Prostate gland (tissue), 2 donors: ENCODE measurements around the gene TEX14. TPM values are rescaled to one million over a fixed set of nuclear protein-coding genes. Genes with fewer than 3 reads are reported as not detected.

Experiments used
- DNase-seq: peaks from one replicate; pipeline ENCODE4 v3.0.0-alpha.2; 2019; ENCODE audit warnings: low spot score
- H3K27ac ChIP-seq, 2 donors: fragments of 200-600 bp; sonication (generic); 2 replicates each; pipeline ENCODE4 v1.5.1; 2017 to 2019
- H3K27me3 ChIP-seq: fragments of 200-600 bp; sonication (generic); replicated peaks from 2 replicates; pipeline ENCODE4 v1.5.1; 2019; ENCODE audit not compliant: insufficient read depth
- H3K36me3 ChIP-seq, 2 donors: fragments of 200-600 bp; sonication (generic); 1 replicate in 1 of 2; 2 replicates in 1 of 2; pipeline versions ENCODE4 v1.5.1 to v1.8.1; 2017 to 2019
- H3K4me1 ChIP-seq: fragments of 200-600 bp; sonication (generic); replicated peaks from 2 replicates; pipeline ENCODE4 v1.5.1; 2019
- H3K4me3 ChIP-seq, 2 donors: fragments of 200-600 bp; sonication (generic); 2 replicates each; pipeline ENCODE4 v1.5.1; 2017 to 2019
- H3K9me3 ChIP-seq: fragments of 200-600 bp; sonication (generic); 2 replicates; pipeline ENCODE4 v1.5.1; 2017
- POLR2A ChIP-seq: fragments of 450-650 bp; IDR thresholded peaks from one replicate; pipeline ENCODE4 v1.6.1; 2016; ENCODE audit warnings: antibody characterized with exemption, mild to moderate bottlenecking
- POLR2AphosphoS5 ChIP-seq: sonication (generic); formaldehyde crosslinking; IDR thresholded peaks from one replicate; pipeline ENCODE4 v1.6.1; 2017; ENCODE audit warnings: antibody characterized with exemption
- WGBS: methylation state at CpG from one replicate; pipeline ENCODE4 v1.1.5; 2018; 5-methylcytosine and 5-hydroxymethylcytosine counted together
- intact Hi-C: fragments of 100-400 bp; cut with DNase I; formaldehyde crosslinking; loops from one replicate; pipeline ENCODE4 v1.14.2; 2022
- total RNA-seq, 2 donors: library from RNA; depleted of rRNA; stranded (reverse); fragments of >200 nt; gene quantifications; one replicate each; pipeline ENCODE4 v1.1.0, GENCODE V29; 2016
- TF ChIP-seq, protein P1 (sequence below), 4 experiments: fragments of 200-600 bp in 2 of 4; fragments of 450-650 bp in 2 of 4; sonication (generic) in 2 of 4; IDR thresholded peaks; 1 replicate in 3 of 4; 2 replicates in 1 of 4; pipeline ENCODE4 v1.5.1; 2016 to 2019; ENCODE audit warnings: antibody characterized with exemption in 4 of 4, mild to moderate bottlenecking in 2 of 4, moderate library complexity in 2 of 4

Gene TEX14
- total RNA-seq, 2 donors from 2014 or later = 0.50 to 14.3 TPM

DNA sequence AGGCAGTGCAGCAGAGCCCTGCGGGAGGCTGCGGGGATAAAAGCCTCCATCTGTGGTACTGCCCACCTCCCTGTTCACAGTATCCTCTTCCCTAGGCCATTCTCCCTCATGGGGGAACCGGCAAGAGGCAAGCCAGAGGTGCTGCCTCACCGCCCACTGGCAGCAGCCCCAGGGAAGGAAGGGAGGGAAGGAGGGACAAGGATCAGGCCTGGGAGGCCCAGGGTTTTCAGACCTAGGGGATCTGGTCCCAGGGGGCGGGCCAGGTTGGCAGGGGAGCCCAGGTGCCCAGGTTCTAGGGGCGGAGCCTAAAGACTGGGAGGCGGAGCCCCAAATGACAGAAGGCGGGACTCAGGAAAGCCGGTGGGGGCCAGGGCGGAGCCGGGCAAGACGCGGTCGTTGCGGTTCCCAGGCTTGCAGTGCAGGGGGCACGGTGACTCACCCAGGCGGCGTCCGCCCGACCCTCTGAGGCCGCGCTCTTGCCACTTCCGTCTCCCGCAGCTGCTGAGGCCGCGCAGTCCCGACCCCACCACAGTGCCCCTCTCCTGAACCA is 174.4 kb downstream of the TEX14 start:
- TF ChIP-seq POLR2A (peak; percentile 46), POLR2AphosphoS5 (no peak)
- H3K4me1 ChIP-seq = peaks cover 14% of the 10 kb centered on the region
- H3K27ac ChIP-seq = peak overlapping the region; percentile 97 to 98
- WGBS = 0% methylated on average over 26 of the region's 27 CpGs
- H3K36me3 ChIP-seq = no peaks in the 10 kb centered on the region
- no peaks in the 10 kb centered on the region for H3K9me3 ChIP-seq
- intact Hi-C loops = loop anchor here (5.0 to 10.0 kb wide), 7 partner anchors 117 to 1187 kb away; partner anchors contain the start of genes DYNLL2, PRR11, PTRH2 and RAD51C
- H3K27me3 ChIP-seq = no peaks in the 10 kb centered on the region
- peak overlapping the region; percentile 71 to 74 for H3K4me3 ChIP-seq
- no peak for DNase-seq

DNA sequence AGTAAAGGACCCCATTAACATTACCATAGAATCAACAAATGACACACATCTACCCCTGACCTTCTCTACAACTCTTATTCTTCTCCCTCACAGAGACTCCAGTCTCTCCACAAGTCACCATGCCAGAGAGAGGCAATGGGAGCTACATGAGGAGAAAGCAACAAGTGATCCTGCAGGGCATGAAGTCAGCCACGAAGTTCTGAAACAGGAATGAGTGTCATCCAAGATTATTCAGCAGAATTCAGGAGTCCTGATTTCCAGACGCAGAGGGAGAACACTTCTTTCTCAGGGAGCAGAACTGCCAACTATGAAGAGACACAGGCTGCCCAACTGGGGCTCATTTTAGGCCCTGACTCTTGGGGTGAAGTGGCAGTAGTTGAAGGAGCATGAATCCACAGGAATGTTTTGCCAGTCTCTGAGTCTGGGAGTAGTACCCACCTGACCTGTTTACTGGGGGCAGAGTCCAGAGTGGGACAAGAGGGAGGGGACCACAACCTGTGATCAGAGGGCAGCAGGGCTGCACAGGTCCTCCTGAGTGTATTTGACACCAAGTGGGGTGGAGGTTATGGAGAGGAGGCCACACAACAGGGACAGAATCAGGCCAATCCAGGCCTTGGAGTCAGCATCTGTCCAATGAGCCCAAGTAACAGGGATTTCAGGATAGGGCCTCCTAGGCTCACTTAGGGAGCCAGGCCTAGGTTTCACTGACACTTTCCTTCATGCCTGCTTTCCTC is 175.0 kb downstream of the TEX14 start:
- no peaks in the 10 kb centered on the region for H3K36me3 ChIP-seq
- H3K27me3 ChIP-seq = no peaks in the 10 kb centered on the region
- DNase-seq = no peak
- peak overlapping the region; percentile 71 to 74 for H3K4me3 ChIP-seq
- no peaks in the 10 kb centered on the region for H3K9me3 ChIP-seq
- intact Hi-C loops = loop anchor here (5.0 to 10.0 kb wide), 7 partner anchors 118 to 1188 kb away; partner anchors contain the start of genes DYNLL2, PRR11, PTRH2 and RAD51C
- H3K27ac ChIP-seq = peak overlapping the region; percentile 97 to 98
- TF ChIP-seq, protein P1, sequence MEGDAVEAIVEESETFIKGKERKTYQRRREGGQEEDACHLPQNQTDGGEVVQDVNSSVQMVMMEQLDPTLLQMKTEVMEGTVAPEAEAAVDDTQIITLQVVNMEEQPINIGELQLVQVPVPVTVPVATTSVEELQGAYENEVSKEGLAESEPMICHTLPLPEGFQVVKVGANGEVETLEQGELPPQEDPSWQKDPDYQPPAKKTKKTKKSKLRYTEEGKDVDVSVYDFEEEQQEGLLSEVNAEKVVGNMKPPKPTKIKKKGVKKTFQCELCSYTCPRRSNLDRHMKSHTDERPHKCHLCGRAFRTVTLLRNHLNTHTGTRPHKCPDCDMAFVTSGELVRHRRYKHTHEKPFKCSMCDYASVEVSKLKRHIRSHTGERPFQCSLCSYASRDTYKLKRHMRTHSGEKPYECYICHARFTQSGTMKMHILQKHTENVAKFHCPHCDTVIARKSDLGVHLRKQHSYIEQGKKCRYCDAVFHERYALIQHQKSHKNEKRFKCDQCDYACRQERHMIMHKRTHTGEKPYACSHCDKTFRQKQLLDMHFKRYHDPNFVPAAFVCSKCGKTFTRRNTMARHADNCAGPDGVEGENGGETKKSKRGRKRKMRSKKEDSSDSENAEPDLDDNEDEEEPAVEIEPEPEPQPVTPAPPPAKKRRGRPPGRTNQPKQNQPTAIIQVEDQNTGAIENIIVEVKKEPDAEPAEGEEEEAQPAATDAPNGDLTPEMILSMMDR (IDR thresholded peaks at IDR 0.05) = no peak
- no peak for TF ChIP-seq POLR2AphosphoS5
- no peak for TF ChIP-seq POLR2A
- peaks cover 14% of the 10 kb centered on the region for H3K4me1 ChIP-seq
- WGBS = 79% methylated on average over 2 of the region's 2 CpGs

DNA sequence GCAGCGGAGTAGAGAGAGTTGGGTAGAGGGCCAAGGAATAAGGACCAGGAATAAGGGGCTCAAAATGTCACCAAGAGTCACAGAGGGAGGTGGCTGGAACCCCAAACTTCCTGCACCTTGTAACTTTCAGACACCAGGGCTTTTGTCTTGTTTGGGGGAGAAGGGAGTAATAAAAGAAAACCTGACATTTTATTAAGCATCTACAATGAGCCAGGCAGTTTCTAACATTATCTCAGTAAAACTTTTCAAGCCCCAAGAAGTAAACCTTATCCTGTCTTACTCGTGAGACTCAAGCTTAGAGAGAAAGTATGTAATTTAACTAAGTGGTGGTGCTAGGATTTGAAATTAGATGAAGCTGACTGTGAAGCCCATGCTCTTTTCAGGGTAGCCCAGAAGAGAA is 176.6 kb downstream of the TEX14 start:
- 61% methylated on average over 2 of the region's 2 CpGs for WGBS
- no peaks in the 10 kb centered on the region for H3K27me3 ChIP-seq
- intact Hi-C loops = loop anchor here (2.0 to 10.0 kb wide), 8 partner anchors 120 to 1190 kb away; partner anchors contain the start of genes DYNLL2, PRR11, PTRH2 and RAD51C
- no peak for DNase-seq
- no peaks in the 10 kb centered on the region for H3K9me3 ChIP-seq
- peak overlapping the region; percentile 72 to 86 for H3K27ac ChIP-seq
- no peak overlapping the region for H3K4me3 ChIP-seq
- no peaks in the 10 kb centered on the region for H3K36me3 ChIP-seq
- TF ChIP-seq POLR2A (no peak), POLR2AphosphoS5 (no peak)
- TF ChIP-seq, protein P1 (IDR thresholded peaks at IDR 0.05) = no peak
- H3K4me1 ChIP-seq = peaks cover 14% of the 10 kb centered on the region

- no peaks in the 10 kb centered on the region for H3K36me3 ChIP-seq
- no peaks in the 10 kb centered on the region for H3K27me3 ChIP-seq
- peak overlapping the region; percentile 72 to 86 for H3K27ac ChIP-seq
- peaks cover 14% of the 10 kb centered on the region for H3K4me1 ChIP-seq
- TF ChIP-seq POLR2A = no peak
- TF ChIP-seq, protein P1 (IDR thresholded peaks at IDR 0.05) = no peak
- no peak for TF ChIP-seq POLR2AphosphoS5
- H3K9me3 ChIP-seq = no peaks in the 10 kb centered on the region
- DNase-seq = no peak
- intact Hi-C loops = loop anchor here (2.0 to 10.0 kb wide), 8 partner anchors 120 to 1190 kb away; partner anchors contain the start of genes DYNLL2, PRR11, PTRH2 and RAD51C
- 14% methylated on average over 11 of the region's 11 CpGs for WGBS
- peak overlapping the region; percentile 65 to 75 for H3K4me3 ChIP-seq
Measured at GRCh38 chr17:58514770-58515157, 177.1 kb downstream of the TEX14 start.

DNA sequence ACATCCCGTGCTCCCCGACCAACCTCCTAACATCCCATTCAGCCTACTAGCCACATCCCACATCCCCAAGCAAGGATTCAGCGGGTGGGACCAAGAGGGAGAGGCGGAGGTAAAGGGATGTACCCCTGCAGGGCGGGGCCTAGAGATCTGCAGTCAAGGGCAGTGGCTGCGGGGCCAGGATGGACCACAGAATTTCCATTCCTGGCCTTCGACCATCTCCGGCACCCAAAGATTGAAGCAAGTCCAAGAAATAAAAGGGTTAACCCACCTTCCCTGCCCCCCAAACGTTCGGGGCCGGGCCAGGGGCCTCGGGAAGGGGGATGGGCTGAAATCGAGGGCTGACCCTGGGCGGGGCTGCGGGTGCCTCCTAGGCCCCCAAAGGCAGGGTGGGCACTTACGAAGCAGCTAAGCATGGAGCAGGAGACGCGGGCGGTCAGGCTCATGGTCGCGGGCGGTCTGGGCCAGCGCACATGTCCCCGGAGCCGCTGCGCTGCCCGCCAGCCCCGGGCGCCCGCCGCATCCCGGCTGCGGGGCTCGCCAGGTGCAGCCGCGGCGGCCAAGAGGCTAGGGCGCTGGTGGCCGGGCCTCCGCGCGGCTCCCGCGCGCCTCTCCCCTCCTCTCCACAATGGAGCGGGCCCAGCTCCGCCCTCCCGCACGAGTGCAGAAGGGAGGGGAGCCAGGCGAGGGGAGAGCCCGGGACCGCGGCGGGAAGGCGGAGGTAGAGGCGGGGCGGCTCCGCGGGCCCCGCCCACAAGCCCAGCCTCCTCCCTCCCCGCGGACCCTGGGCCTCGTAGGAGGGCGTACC is 177.7 kb downstream of the TEX14 start, which contains the start of gene MTMR4:
MTMR4 (minus strand) TSS at position 674 of the 805 bp plus-strand sequence; CDS start at position 443, 231 bp downstream.
- H3K9me3 ChIP-seq = no peaks in the 10 kb centered on the region
- peaks cover 14% of the 10 kb centered on the region for H3K4me1 ChIP-seq
- peak within 1 kb of the TSS; percentile 72 to 86 for H3K27ac ChIP-seq
- intact Hi-C loops = loop anchor here (2.0 to 10.0 kb wide), 5 partner anchors 121 to 1191 kb away; partner anchors contain the start of genes PRR11, PTRH2, SKA2 and SMG8
- peaks cover 0 to under 1% of the 10 kb centered on the region in 2 donors for H3K36me3 ChIP-seq
- WGBS = under 1% methylated on average over 31 of the region's 64 CpGs
- H3K27me3 ChIP-seq = no peaks in the 10 kb centered on the region
- peak; percentile 82 for DNase-seq
- H3K4me3 ChIP-seq = peak within 1 kb of the TSS; percentile 65 to 75
- peak; percentile 62 for TF ChIP-seq POLR2A
- TF ChIP-seq, protein P1 (IDR thresholded peaks at IDR 0.05) = no peak
- TF ChIP-seq POLR2AphosphoS5 = peak; percentile 81
